K562 (cell line): ENCODE results near the gene B3GALNT1.

ENCODE experiments used
- CEBPB ChIP-seq: fragments of 450-650 bp; IDR thresholded peaks from 2 replicates; pipeline ENCODE4 v1.6.1; 2016; ENCODE audit warnings: missing genetic modification characterization, missing compliant biosample characterization
- FOXK2 ChIP-seq, 2 experiments: fragments of 450-650 bp; IDR thresholded peaks in 1 of 2; conservative IDR thresholded peaks in 1 of 2; 2 replicates each; pipeline ENCODE4 v1.6.1; 2016; ENCODE audit warnings: low read depth in 2 of 2, mild to moderate bottlenecking in 1 of 2
- JUND ChIP-seq, 2 experiments: IDR thresholded peaks; 2 replicates in 1 of 2; 3 replicates in 1 of 2; pipeline ENCODE4 v1.6.1; 2011; ENCODE audit warnings: borderline replicate concordance in 2 of 2, low read depth in 2 of 2, low read length in 2 of 2, improper control_type of control experiment in 1 of 2, missing biosample characterization in 1 of 2, missing genetic modification characterization in 1 of 2, missing genetic modification reagents in 1 of 2
- POLR2A ChIP-seq: fragments of 450-650 bp; conservative IDR thresholded peaks from 2 replicates; pipeline ENCODE4 v1.6.1; 2016
- PPARD ChIP-seq: fragments of 250-450 bp; sonication (Bioruptor Pico); IDR thresholded peaks from 2 replicates; pipeline ENCODE4 v1.8.0; 2022; ENCODE audit warnings: inconsistent platforms, mild to moderate bottlenecking, moderate library complexity
- RAD21 ChIP-seq, 2 experiments: fragments of 250-450 bp in 1 of 2; fragments of 450-650 bp in 1 of 2; sonication (Bioruptor Pico) in 1 of 2; formaldehyde crosslinking in 1 of 2; IDR thresholded peaks in 1 of 2; conservative IDR thresholded peaks in 1 of 2; 2 replicates each; pipeline versions ENCODE4 v1.4.0 to v1.8.0; 2020 to 2022; ENCODE audit warnings: mild to moderate bottlenecking in 2 of 2, moderate library complexity in 1 of 2
- SRSF9 ChIP-seq: fragments of 200-400 bp; formaldehyde crosslinking; IDR thresholded peaks from 2 replicates; pipeline ENCODE4 v1.6.1; 2017; ENCODE audit warnings: low read depth, low read length, borderline replicate concordance
- U2AF1 ChIP-seq: fragments of 200-400 bp; formaldehyde crosslinking; optimal IDR thresholded peaks from 2 replicates; pipeline ENCODE3; 2017; ENCODE audit warnings: mild to moderate bottlenecking, low read depth, low read length, moderate library complexity
- ZNF436 ChIP-seq: fragments of 250-450, 450-650 bp; sonication (Bioruptor Pico); formaldehyde crosslinking; IDR thresholded peaks from 2 replicates; pipeline ENCODE4 v1.7.0; 2020; ENCODE audit warnings: mild to moderate bottlenecking
- TF ChIP-seq, protein P1 (sequence below), 3 experiments: IDR thresholded peaks in 2 of 3; conservative IDR thresholded peaks in 1 of 3; 2 replicates each; pipeline ENCODE4 v1.5.1; 2011 to 2012; ENCODE audit warnings: low read length in 3 of 3, mild to moderate bottlenecking in 3 of 3, control low read depth in 2 of 3, improper control_type of control experiment in 1 of 3, inconsistent platforms in 1 of 3, low read depth in 1 of 3, mixed read lengths in 1 of 3, moderate library complexity in 1 of 3; ENCODE audit not compliant: insufficient read depth in 2 of 3
- TF ChIP-seq, protein P2 (sequence below): IDR thresholded peaks from 3 replicates; pipeline ENCODE4 v1.6.1; 2011; ENCODE audit warnings: borderline replicate concordance, mild to moderate bottlenecking, moderate library complexity; ENCODE audit not compliant: insufficient read length; ENCODE audit errors: extremely low read depth

DNA sequence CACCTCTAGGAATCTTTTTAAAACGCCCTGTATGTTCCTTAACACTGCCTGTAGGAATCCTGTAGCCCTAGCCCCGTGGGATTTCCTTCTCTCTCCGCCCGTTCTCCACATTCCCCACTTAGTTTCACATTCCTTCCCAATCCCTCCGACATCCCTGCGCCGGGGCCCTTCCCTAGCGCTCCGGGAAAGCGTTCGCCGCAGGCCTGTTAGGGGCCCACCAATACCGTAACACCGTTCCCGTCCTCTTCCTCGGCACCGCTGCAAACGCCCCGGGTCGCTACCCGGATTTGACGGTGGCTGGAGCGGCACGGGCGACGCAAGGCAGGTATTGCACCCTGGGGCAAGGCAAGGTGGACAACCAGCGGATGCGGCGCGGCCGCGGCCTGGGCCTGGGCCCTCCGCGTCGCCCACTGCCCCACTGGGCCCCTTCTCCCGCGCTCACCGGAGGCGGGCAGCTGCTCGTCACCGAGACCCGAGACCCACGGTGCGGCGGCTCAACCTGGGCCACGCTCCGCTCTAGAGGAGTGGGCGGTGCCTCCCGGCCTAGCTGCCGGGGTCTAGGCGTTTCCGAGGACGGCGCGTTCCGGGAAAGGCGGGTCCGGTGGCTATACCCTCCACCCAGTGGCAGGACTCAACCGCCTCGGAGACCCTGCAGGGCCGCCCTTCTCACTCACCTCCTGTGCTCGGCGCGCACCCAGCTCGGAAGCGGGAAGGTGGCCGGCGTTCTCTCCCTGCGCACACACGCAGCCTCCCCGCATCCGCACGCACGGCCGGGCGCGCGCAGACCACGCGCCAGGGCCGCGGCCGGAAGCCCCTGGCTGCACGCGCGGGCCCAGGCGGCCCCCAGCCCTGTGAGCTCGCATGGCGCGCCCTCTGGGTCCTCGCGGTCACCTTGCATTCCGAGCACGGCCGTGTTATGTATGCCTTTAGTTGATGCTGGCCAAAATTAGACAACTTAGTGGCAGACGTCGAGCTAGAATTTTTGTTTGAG is at the start of gene B3GALNT1:
- TF ChIP-seq CEBPB (tag) (no peak), JUND (IDR thresholded peaks at IDR 0.05; ENCODE audit: borderline replicate concordance, low read depth, low read length) (no peak), JUND (tag; IDR thresholded peaks at IDR 0.05; ENCODE audit: borderline replicate concordance, low read depth, low read length) (no peak), POLR2A (no peak), U2AF1 (no peak), FOXK2 (conservative IDR thresholded peaks at IDR 0.05 in 1 of 2, IDR thresholded peaks at IDR 0.05 in 1 of 2; ENCODE audit: low read depth in 2 of 2) (no peak), SRSF9 (no peak), ZNF436 (CRISPR knock-in tag) (no peak), RAD21 (CRISPR knock-in tag; conservative IDR thresholded peaks at IDR 0.05 in 1 of 2, IDR thresholded peaks at IDR 0.05 in 1 of 2) (no peak), PPARD (CRISPR knock-in tag) (no peak)
- TF ChIP-seq, protein P1, sequence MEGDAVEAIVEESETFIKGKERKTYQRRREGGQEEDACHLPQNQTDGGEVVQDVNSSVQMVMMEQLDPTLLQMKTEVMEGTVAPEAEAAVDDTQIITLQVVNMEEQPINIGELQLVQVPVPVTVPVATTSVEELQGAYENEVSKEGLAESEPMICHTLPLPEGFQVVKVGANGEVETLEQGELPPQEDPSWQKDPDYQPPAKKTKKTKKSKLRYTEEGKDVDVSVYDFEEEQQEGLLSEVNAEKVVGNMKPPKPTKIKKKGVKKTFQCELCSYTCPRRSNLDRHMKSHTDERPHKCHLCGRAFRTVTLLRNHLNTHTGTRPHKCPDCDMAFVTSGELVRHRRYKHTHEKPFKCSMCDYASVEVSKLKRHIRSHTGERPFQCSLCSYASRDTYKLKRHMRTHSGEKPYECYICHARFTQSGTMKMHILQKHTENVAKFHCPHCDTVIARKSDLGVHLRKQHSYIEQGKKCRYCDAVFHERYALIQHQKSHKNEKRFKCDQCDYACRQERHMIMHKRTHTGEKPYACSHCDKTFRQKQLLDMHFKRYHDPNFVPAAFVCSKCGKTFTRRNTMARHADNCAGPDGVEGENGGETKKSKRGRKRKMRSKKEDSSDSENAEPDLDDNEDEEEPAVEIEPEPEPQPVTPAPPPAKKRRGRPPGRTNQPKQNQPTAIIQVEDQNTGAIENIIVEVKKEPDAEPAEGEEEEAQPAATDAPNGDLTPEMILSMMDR (IDR thresholded peaks at IDR 0.05 in 2 of 3, conservative IDR thresholded peaks at IDR 0.05 in 1 of 3; ENCODE audit: insufficient read depth in 2 of 3, low read depth in 1 of 3, low read length in 3 of 3), result no peak
- TF ChIP-seq, protein P2, sequence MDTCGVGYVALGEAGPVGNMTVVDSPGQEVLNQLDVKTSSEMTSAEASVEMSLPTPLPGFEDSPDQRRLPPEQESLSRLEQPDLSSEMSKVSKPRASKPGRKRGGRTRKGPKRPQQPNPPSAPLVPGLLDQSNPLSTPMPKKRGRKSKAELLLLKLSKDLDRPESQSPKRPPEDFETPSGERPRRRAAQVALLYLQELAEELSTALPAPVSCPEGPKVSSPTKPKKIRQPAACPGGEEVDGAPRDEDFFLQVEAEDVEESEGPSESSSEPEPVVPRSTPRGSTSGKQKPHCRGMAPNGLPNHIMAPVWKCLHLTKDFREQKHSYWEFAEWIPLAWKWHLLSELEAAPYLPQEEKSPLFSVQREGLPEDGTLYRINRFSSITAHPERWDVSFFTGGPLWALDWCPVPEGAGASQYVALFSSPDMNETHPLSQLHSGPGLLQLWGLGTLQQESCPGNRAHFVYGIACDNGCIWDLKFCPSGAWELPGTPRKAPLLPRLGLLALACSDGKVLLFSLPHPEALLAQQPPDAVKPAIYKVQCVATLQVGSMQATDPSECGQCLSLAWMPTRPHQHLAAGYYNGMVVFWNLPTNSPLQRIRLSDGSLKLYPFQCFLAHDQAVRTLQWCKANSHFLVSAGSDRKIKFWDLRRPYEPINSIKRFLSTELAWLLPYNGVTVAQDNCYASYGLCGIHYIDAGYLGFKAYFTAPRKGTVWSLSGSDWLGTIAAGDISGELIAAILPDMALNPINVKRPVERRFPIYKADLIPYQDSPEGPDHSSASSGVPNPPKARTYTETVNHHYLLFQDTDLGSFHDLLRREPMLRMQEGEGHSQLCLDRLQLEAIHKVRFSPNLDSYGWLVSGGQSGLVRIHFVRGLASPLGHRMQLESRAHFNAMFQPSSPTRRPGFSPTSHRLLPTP, result no peak
